Uterus (tissue), 4 donors: ENCODE data around the gene MSI2. TPM values are rescaled to one million over a fixed set of nuclear protein-coding genes. Genes with fewer than 3 reads are reported as not detected.

Source experiments
- DNase-seq, 2 donors: peaks; one replicate each; pipeline ENCODE4 v3.0.0-alpha.2; 2019 to 2020
- H3K27ac ChIP-seq, 2 donors: fragments of 200-600 bp; sonication (generic); 1 replicate in 1 of 2; 2 replicates in 1 of 2; pipeline ENCODE4 v1.5.1; 2016 to 2018
- H3K27me3 ChIP-seq, 2 donors: fragments of 200-600 bp; sonication (generic); one replicate each; pipeline ENCODE4 v1.5.1; 2018 to 2019; ENCODE audit warnings: control low read depth in 1 of 2
- H3K36me3 ChIP-seq, 2 donors: fragments of 200-600 bp; sonication (generic); one replicate each; pipeline ENCODE4 v1.5.1; 2019; ENCODE audit warnings: control low read depth in 1 of 2
- H3K4me1 ChIP-seq, 2 donors: fragments of 200-600 bp; sonication (generic); one replicate each; pipeline ENCODE4 v1.5.1; 2018 to 2019; ENCODE audit warnings: control low read depth in 1 of 2
- H3K4me3 ChIP-seq, 2 donors: fragments of 200-600 bp; sonication (generic); 1 replicate in 1 of 2; 2 replicates in 1 of 2; pipeline ENCODE4 v1.5.1; 2018 to 2019; ENCODE audit warnings: mild to moderate bottlenecking in 1 of 2
- H3K9me3 ChIP-seq, 2 donors: fragments of 200-600 bp; sonication (generic); one replicate each; pipeline ENCODE4 v1.5.1; 2019; ENCODE audit warnings: control low read depth in 1 of 2
- CTCF ChIP-seq, 4 experiments: fragments of 200-600 bp in 2 of 4; fragments of 450-650 bp in 2 of 4; sonication (generic) in 2 of 4; IDR thresholded peaks; one replicate each; pipeline ENCODE4 v1.5.1; 2016 to 2019; ENCODE audit warnings: antibody characterized with exemption in 4 of 4, mild to moderate bottlenecking in 2 of 4, moderate library complexity in 1 of 4
- POLR2A ChIP-seq, 2 donors: fragments of 450-650 bp; IDR thresholded peaks; one replicate each; pipeline ENCODE4 v1.6.1; 2016; ENCODE audit warnings: antibody characterized with exemption in 2 of 2, mild to moderate bottlenecking in 1 of 2, moderate library complexity in 1 of 2
- intact Hi-C: fragments of 100-400 bp; cut with DNase I; formaldehyde crosslinking; loops from one replicate; pipeline ENCODE4 v1.15.1; 2023; ENCODE audit warnings: low total_unique reads
- total RNA-seq, 4 donors: library from RNA; depleted of rRNA in 3 of 4; stranded (reverse); fragments of >200 nt in 3 of 4; gene quantifications; one replicate each; pipeline versions ENCODE4 v1.1.0 to v1.2.4, GENCODE V29; 2014 to 2023
- donor health status: DM: yes; HTN: yes; CAD: no.

MSI2 gene
- total RNA-seq, 4 donors from 2014 or later, result 13.2 to 60.8 (median 44.5) TPM

GRCh38 chr17:57595426-57595825 lies 339.1 kb downstream of the MSI2 start:
- Histone ChIP-seq H3K36me3 (no peaks in the 10 kb centered on the region), H3K27me3 (no peaks in the 10 kb centered on the region), H3K4me3 (no peak overlapping the region), H3K9me3 (no peaks in the 10 kb centered on the region), H3K4me1 (no peaks in the 10 kb centered on the region), H3K27ac (no peak overlapping the region)
- DNase-seq, result no peak
- intact Hi-C loops, result no loop called here
- TF ChIP-seq POLR2A (IDR thresholded peaks at IDR 0.05) (no peak), CTCF (IDR thresholded peaks at IDR 0.05) (no peak)

- no peak for DNase-seq
- Histone ChIP-seq H3K9me3 (no peaks in the 10 kb centered on the region), H3K27me3 (no peaks in the 10 kb centered on the region), H3K4me3 (no peak overlapping the region), H3K27ac (no peak overlapping the region), H3K36me3 (no peaks in the 10 kb centered on the region), H3K4me1 (no peaks in the 10 kb centered on the region)
- TF ChIP-seq CTCF (IDR thresholded peaks at IDR 0.05), result no peak
- no peak for TF ChIP-seq POLR2A (IDR thresholded peaks at IDR 0.05)
- intact Hi-C loops, result no loop called here
Observed at GRCh38 chr17:57595947-57596695, 339.8 kb downstream of the MSI2 start.

- DNase-seq, result no peak
- intact Hi-C loops, result no loop called here
- Histone ChIP-seq H3K4me3 (no peak overlapping the region), H3K4me1 (no peaks in the 10 kb centered on the region), H3K27ac (no peak overlapping the region), H3K27me3 (no peaks in the 10 kb centered on the region), H3K36me3 (no peaks in the 10 kb centered on the region), H3K9me3 (no peaks in the 10 kb centered on the region)
- no peak for TF ChIP-seq POLR2A (IDR thresholded peaks at IDR 0.05)
- TF ChIP-seq CTCF (IDR thresholded peaks at IDR 0.05), result no peak
Observed at GRCh38 chr17:57597101-57597500, 340.8 kb downstream of the MSI2 start.

GRCh38 chr17:57597531-57598453 lies 341.5 kb downstream of the MSI2 start:
- Histone ChIP-seq H3K27me3 (no peaks in the 10 kb centered on the region), H3K4me1 (no peaks in the 10 kb centered on the region), H3K4me3 (no peak overlapping the region), H3K36me3 (no peaks in the 10 kb centered on the region), H3K27ac (no peak overlapping the region), H3K9me3 (no peaks in the 10 kb centered on the region)
- TF ChIP-seq CTCF (IDR thresholded peaks at IDR 0.05) (peak; percentile 64 to 74 (median 71)), POLR2A (IDR thresholded peaks at IDR 0.05) (no peak)
- DNase-seq, result peak; percentile 66
- intact Hi-C loops, result no loop called here
